NCI-H345 (cell line): ENCODE results near the gene CYB5A.
"Not testable (repeated sequence)": the region's sequence is repeated elsewhere in the genome, so short reads cannot be mapped to it uniquely, and the experiment has no call there.

Experiments used
- DNase-seq: peaks from one replicate; lab custom pipeline; 2025; lab: John Stamatoyannopoulos, UW

CYB5A gene

GRCh38 chr18:74291771-74292540 is at the start of gene CYB5A:
TSS of gene CYB5A (minus strand) at chr18:74291963. CDS start at chr18:74291875, 88 bp downstream.
- peak; percentile 98 for DNase-seq

GRCh38 chr18:74337912-74338309 is 46.1 kb upstream of the CYB5A start:
- DNase-seq = no peak

DNA sequence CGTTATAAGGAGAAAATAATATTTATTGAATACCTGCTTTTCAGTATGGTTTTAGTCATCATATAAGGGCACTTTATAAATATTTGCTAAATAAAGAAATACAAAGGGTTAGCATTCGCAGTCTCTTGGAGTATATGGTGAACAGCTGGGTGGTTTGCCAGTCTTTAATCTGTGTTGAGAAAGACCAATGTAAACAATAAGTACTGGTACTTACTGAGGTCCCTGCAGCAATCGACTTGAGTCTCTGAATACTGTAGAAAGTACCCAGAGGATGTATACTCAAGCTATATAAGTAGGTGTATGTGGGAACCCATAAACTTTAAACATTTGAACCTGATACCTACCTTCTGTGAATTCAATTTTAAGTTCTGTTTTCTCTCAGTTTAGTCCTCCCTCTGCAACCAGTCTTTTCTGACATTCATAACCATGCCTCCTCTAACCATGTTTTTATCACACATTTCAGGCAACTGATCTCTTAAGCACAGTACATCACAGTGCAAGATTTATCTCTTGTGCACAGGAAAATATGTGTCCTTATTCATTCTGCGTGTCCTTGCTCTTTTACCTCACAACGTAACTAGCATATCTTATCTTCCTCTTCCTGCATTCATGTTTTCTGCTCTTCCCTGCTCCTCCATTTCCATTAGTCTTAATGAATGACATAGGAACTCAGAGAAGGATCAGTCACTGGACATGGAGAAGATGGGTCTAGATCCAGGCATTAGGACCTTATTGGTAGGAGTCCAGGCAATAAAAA is 45.6 kb upstream of the CYB5A start:
- DNase-seq = no peak

DNA sequence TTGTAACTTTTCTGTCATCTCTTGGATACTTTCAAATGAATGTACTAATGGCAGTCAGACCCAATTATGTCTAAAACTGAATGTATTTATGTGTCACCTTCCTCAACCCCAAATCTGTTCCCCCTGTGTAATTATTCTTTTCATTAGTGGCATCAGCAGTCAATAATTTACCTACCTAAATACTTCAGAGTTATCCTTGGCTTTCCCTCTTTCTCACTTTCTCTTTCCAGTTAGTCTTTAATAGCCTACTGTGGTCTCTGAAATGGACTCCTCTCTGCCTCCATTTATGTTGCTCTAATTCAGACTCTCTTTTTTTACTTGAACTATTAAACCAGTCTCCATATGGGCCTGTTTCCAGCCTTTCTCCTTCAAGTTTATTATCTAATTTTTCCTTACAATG is 44.9 kb upstream of the CYB5A start:
- no peak for DNase-seq

- DNase-seq = no peak
Observed at GRCh38 chr18:74334242-74334893, 42.6 kb upstream of the CYB5A start.

DNA sequence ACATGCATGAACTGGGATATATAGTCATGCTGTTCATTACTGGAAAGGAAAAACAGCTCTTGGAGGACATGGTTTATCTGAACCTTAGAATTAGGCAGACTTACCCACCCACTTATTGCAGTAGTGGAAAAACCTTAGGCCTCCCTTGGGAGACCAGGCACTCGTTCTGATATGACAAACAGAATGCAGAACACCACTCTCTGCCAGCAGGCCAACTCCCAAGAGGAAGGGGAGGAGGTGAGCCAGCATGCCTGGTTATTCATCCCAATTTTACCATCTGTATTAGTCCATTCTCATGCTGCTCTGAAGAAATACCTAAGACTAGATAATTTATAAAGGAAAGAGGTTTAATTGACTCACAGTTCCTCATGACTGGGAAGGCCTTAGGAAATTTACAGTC is 41.3 kb upstream of the CYB5A start:
- DNase-seq = no peak

GRCh38 chr18:74331404-74331803 is 39.6 kb upstream of the CYB5A start:
- DNase-seq = no peak

- no peak for DNase-seq
Observed at GRCh38 chr18:74329688-74330205, 38.0 kb upstream of the CYB5A start.

DNA sequence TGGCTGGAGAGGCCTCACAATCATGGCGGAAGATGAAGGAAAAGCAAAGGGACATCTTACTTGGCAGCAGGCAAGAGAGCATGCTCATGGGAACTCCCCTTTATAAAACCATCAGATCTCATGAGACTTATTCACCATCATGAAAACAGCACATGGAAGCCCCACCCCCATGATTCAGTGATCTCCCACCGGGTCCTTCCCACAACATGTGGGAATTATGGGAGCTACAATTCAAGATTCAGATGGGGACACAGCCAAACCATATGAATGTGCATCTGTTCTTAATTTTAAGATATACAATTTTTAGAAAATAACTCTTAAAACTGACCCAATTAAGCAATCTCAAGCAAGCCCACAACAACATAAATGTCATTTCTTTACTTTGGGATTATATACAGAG is 36.4 kb upstream of the CYB5A start:
- DNase-seq = no peak

GRCh38 chr18:74326791-74327190 is 35.0 kb upstream of the CYB5A start:
- not testable (repeated sequence) for DNase-seq

DNA sequence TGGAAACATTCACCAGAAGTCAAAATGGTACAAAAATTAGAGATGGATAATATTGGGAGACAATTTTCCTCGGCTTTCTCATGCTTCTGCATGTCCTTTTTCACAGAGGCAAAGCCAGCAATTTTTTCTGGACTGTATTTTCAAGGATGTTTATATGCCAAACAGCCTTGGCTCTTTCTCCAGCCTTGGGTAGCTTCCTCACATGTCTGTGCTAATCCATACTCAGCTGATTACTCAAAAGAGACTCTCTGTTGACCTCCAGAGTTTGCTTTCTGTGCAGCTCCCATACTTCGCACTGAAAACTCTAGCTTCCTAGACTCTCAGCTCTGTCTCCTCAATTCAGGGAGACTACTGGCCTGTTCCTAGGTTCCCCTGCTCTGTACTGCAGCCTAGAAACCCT is 34.5 kb upstream of the CYB5A start:
- no peak for DNase-seq

- DNase-seq = no peak
Observed at GRCh38 chr18:74316257-74317170, 24.8 kb upstream of the CYB5A start.

DNA sequence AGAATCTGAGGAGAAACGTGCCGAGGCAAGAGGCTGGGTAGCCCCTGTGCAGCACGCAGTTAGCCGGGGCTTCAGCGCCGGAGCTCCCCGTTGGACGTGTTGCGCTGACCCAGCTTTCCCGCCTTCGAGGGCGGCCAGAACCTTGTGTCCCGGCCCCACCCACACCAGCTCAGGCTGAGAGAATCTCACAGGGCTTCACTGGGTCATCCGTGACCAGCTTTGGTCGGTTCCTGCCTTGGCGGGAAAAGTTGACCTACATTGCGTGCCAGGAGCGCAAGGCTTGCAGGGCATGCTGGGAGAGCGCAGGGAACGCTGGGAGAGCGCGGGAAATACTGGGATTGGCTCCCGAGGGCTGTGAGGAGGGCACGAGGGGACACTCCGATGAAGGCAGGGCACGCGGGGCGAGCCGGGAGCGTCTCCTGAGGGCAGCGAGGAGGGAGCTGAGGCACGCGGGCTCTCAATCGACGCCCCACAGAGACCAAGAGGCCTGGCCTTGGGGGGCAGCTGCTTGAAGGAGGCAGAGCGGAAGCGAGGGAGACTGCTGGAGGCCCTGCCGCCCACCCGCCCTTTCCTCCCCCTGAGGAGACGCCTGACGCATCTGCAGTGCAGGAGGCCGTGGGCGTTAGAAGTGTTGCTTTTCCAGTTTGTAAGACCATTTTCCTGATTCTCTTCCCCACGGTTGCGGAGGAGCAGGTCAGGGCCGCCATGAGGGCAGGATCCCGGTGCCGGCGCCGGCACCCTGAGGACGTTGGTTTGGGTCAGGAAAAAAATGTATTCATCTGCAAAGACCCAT is 23.9 kb upstream of the CYB5A start, which contains the start of gene C18orf63:
C18orf63 (plus strand) TSS at position 376 of the 793 bp plus-strand sequence. CDS start 2,027 bp downstream, outside the sequence.
- no peak for DNase-seq

DNA sequence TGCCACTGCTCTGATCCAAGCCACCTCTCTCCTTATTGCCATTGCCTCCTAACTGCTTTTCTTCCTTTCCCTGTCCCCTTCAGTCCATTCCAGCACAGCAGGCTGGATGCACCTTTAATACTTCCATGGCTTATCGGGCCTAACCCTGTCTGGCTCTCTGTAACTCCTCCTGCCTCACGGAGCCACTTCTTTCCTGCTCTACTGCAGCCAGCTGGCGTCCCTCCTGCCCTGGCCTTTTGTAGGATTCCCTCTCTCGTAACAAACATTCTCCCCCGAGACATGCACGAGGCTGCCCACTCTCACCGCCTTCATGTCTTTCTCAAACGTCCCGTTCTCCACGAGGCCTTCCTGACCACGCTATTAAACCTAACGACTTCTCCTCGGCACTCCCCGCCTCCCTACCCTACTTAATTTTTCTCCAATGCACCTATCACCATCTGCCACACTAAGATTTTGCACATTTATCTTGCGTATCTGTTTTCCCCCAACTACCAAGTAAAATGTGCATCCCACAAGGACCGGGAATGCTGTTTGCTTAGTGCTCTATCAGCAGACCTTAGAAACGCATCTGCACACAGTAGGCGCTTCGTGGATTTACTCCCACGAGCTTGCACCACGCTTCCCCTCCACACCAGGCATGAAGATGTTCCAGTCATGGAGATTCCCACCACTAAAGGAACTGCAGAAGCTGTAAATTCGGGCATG is 23.1 kb upstream of the CYB5A start:
- no peak for DNase-seq

DNA sequence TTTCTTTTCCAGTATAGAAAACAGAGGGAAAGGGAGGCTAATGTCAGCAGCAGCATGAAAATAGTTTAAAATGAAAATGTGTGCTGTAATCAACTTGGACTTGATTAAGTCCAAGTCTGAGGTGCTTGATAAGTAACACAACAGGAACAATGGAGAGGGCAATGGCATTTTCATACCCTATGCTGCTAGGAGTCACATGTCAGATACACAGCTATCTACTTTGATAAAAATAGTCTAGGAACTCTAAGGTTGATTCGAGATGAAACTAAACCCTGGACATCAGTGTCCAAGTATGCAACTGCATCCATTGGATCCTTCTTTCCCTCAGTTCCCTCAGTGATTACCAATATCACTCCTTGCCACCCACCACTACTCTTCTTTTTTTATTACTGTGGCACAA is 19.2 kb upstream of the CYB5A start:
- DNase-seq = no peak

DNA sequence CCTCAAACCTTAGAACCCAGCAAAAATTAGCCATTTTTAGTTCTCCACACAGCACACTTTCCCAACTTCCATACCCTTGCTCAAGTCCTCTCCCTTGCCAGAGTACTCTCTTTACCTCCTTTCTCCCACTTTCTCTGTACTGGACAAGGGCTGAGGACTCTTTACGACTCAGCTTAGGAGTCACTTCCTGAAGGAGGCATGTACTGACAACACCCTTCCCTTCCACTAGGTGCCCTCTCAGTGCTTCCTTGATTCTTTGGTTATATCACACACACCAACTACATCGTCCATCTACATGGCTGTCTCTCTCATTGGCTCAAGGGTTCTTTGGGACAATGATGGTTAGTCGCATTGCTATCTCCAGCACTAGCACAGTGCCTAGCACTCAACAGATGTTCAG is 18.6 kb upstream of the CYB5A start:
- DNase-seq = no peak

- no peak for DNase-seq
Observed at GRCh38 chr18:74303936-74304335, 12.2 kb upstream of the CYB5A start.

- no peak for DNase-seq
Observed at GRCh38 chr18:74303306-74303705, 11.5 kb upstream of the CYB5A start.

DNA sequence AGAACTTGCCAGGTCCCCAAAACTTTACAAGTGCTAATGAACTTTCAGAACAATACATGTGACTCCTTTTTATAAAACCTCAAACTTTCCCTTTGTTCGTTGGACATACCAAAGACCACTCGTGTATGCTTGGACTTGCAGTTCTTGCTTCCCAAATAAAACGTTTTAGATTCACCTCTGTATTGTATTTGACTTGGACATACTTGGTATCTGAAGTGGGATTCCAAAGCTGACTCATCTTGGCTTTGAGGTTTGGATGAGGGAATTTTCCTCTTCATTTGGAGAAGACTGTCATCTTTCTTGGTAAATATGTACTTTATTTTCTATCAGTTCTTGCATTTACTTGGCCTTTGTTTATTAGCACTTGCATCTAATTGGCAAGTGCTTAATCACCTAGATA is 8.0 kb upstream of the CYB5A start:
- no peak for DNase-seq

- DNase-seq = no peak
Observed at GRCh38 chr18:74299162-74299561, 7.4 kb upstream of the CYB5A start.
